ENCODE measurements around the gene PLCH1. TPM values are rescaled to one million over a fixed set of nuclear protein-coding genes. Genes with fewer than 3 reads are reported as not detected.

PLCH1 gene
- total RNA-seq, 1 donor from 2014 or later = 0.25 TPM

- DNase-seq (ENCODE audit: extremely low spot score in 2 of 2) = no peak
- no peaks in the 10 kb centered on the region for H3K36me3 ChIP-seq
- no peaks in the 10 kb centered on the region for H3K4me1 ChIP-seq
- TF ChIP-seq CTCF (IDR thresholded peaks at IDR 0.05) (no peak), POLR2AphosphoS5 (IDR thresholded peaks at IDR 0.05; ENCODE audit: insufficient read depth in 1 of 2, low read depth in 1 of 2) (no peak)
- H3K9me3 ChIP-seq = no peaks in the 10 kb centered on the region
- H3K27ac ChIP-seq = no peak overlapping the region
- intact Hi-C loops (cut with DNase I) = no loop called here
- no peak overlapping the region for H3K4me3 ChIP-seq
- H3K27me3 ChIP-seq = no peaks in the 10 kb centered on the region
Observed at GRCh38 chr3:155491696-155492095, 253.2 kb downstream of the PLCH1 start.

GRCh38 chr3:155488671-155489070, 256.2 kb downstream of the PLCH1 start:
- H3K36me3 ChIP-seq = no peaks in the 10 kb centered on the region
- TF ChIP-seq POLR2AphosphoS5 (IDR thresholded peaks at IDR 0.05; ENCODE audit: insufficient read depth in 1 of 2, low read depth in 1 of 2) (no peak), POLR2A (IDR thresholded peaks at IDR 0.05) (no peak)
- H3K27ac ChIP-seq = no peak overlapping the region
- intact Hi-C loops (cut with DNase I) = no loop called here
- no peaks in the 10 kb centered on the region for H3K27me3 ChIP-seq
- no peaks in the 10 kb centered on the region for H3K9me3 ChIP-seq
- no peak for DNase-seq (ENCODE audit: extremely low spot score in 2 of 2)
- no peak overlapping the region for H3K4me3 ChIP-seq
- H3K4me1 ChIP-seq = no peaks in the 10 kb centered on the region

- no peaks in the 10 kb centered on the region for H3K27me3 ChIP-seq
- H3K4me3 ChIP-seq = no peak overlapping the region
- TF ChIP-seq POLR2A (IDR thresholded peaks at IDR 0.05) = no peak
- TF ChIP-seq CTCF (IDR thresholded peaks at IDR 0.05) = no peak
- intact Hi-C loops (cut with DNase I) = no loop called here
- no peaks in the 10 kb centered on the region for H3K9me3 ChIP-seq
- no peak overlapping the region for H3K27ac ChIP-seq
- H3K36me3 ChIP-seq = no peaks in the 10 kb centered on the region
- no peak for DNase-seq (ENCODE audit: extremely low spot score in 2 of 2)
- no peaks in the 10 kb centered on the region for H3K4me1 ChIP-seq
Observed at GRCh38 chr3:155485897-155486296, 259.0 kb downstream of the PLCH1 start.

- no peak for DNase-seq (ENCODE audit: extremely low spot score in 2 of 2)
- no peak for TF ChIP-seq CTCF (IDR thresholded peaks at IDR 0.05)
- no peak overlapping the region for H3K27ac ChIP-seq
- intact Hi-C loops (cut with DNase I) = no loop called here
- no peaks in the 10 kb centered on the region for H3K9me3 ChIP-seq
- no peak overlapping the region for H3K4me3 ChIP-seq
- no peaks in the 10 kb centered on the region for H3K4me1 ChIP-seq
- no peaks in the 10 kb centered on the region for H3K27me3 ChIP-seq
- H3K36me3 ChIP-seq = no peaks in the 10 kb centered on the region
Observed at GRCh38 chr3:155481591-155481990, 263.3 kb downstream of the PLCH1 start.

- no peaks in the 10 kb centered on the region for H3K36me3 ChIP-seq
- intact Hi-C loops (cut with DNase I) = no loop called here
- H3K27me3 ChIP-seq = no peaks in the 10 kb centered on the region
- no peak overlapping the region for H3K27ac ChIP-seq
- H3K4me3 ChIP-seq = no peak overlapping the region
- H3K4me1 ChIP-seq = no peaks in the 10 kb centered on the region
- H3K9me3 ChIP-seq = no peaks in the 10 kb centered on the region
- TF ChIP-seq POLR2A (IDR thresholded peaks at IDR 0.05) (no peak), POLR2AphosphoS5 (IDR thresholded peaks at IDR 0.05; ENCODE audit: insufficient read depth in 1 of 2, low read depth in 1 of 2) (no peak), CTCF (IDR thresholded peaks at IDR 0.05) (no peak)
- no peak for DNase-seq (ENCODE audit: extremely low spot score in 2 of 2)
Observed at GRCh38 chr3:155481089-155481488, 263.8 kb downstream of the PLCH1 start.

GRCh38 chr3:155465664-155466063, 279.2 kb downstream of the PLCH1 start:
- TF ChIP-seq POLR2A (IDR thresholded peaks at IDR 0.05) (no peak), POLR2AphosphoS5 (IDR thresholded peaks at IDR 0.05; ENCODE audit: insufficient read depth in 1 of 2, low read depth in 1 of 2) (no peak), CTCF (IDR thresholded peaks at IDR 0.05) (no peak)
- H3K9me3 ChIP-seq = no peaks in the 10 kb centered on the region
- no peak overlapping the region for H3K27ac ChIP-seq
- H3K36me3 ChIP-seq = no peaks in the 10 kb centered on the region
- H3K4me1 ChIP-seq = no peaks in the 10 kb centered on the region
- intact Hi-C loops (cut with DNase I) = no loop called here
- H3K4me3 ChIP-seq = no peak overlapping the region
- no peaks in the 10 kb centered on the region for H3K27me3 ChIP-seq
- DNase-seq (ENCODE audit: extremely low spot score in 2 of 2) = no peak
